Measurements from ENCODE around the gene SLC9A9. TPM values are rescaled to one million over a fixed set of nuclear protein-coding genes. Genes with fewer than 3 reads are reported as not detected.
"Not testable (repeated sequence)": the region's sequence is repeated elsewhere in the genome, so short reads cannot be mapped to it uniquely, and the experiment has no call there.

The SLC9A9 gene
- total RNA-seq, 4 donors from 2014 or later = 2.1 to 40.4 (median 7.2) TPM

DNA sequence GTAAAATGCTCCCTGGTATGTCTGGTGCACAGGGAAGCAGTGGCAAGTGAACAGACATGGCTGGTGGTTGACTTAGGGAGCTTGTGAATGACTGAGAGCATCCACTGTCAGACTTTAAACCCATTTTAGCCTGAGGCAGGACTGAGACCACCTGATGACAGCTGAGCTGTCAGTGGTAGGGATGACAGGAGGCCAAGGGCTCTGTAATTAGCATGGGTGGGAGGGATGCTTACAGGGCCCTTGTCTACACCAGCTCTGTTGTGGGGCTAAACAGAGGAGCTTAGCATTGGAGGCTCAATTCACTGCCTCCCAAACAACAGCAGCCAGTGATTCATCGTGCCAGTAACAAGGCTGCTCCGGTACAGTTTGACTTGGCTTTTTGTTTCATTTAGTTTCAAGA lies 559.3 kb downstream of the SLC9A9 start:
- H3K4me1 ChIP-seq = no peaks in the 10 kb centered on the region
- H3K9me3 ChIP-seq = no peaks in the 10 kb centered on the region
- no peak for TF ChIP-seq POLR2A (IDR thresholded peaks at IDR 0.05)
- H3K36me3 ChIP-seq = no peaks in the 10 kb centered on the region
- H3K27me3 ChIP-seq = no peaks in the 10 kb centered on the region
- H3K4me3 ChIP-seq = no peak overlapping the region
- DNase-seq = no peak
- H3K27ac ChIP-seq = no peak overlapping the region

- TF ChIP-seq POLR2A (IDR thresholded peaks at IDR 0.05) (no peak), CTCF (IDR thresholded peaks at IDR 0.05) (no peak)
- H3K9me3 ChIP-seq = no peaks in the 10 kb centered on the region
- DNase-seq = no peak
- H3K4me3 ChIP-seq = no peak overlapping the region
- H3K27ac ChIP-seq = no peak overlapping the region
- H3K36me3 ChIP-seq = no peaks in the 10 kb centered on the region
- H3K27me3 ChIP-seq = no peaks in the 10 kb centered on the region
- H3K4me1 ChIP-seq = no peaks in the 10 kb centered on the region
Observed at GRCh38 chr3:143287403-143287802, 560.9 kb downstream of the SLC9A9 start.

DNA sequence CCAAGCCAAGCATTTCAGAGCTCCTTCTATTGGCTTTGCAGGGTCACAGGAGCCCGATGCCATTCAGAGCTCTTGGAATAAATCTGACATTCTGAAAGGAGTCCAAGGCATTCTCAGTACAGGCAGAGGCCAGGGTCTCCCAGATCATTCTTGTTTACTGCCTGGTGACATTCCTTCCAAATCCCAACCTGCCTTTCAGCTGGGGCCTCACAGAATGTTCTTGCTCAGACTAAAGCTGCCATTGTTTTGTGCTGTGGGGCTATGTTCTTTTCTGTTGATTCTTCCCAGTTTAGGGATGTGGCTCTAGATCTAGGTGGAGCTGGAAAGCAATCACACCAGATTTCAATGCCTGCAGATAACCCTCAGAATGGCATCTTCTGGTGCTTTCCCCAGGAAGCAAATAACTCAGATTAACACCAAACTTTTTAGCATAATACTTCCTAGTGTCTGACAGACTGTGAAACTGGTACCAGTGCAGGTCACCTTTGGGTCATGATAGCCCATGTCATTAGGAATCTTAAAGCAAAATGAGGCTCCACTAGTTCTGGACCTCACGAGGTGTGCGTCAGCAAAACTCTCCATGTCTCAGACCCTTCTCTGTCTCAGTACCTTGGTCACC lies 561.8 kb downstream of the SLC9A9 start:
- no peaks in the 10 kb centered on the region for H3K27me3 ChIP-seq
- H3K27ac ChIP-seq = no peak overlapping the region
- H3K4me3 ChIP-seq = no peak overlapping the region
- no peaks in the 10 kb centered on the region for H3K36me3 ChIP-seq
- TF ChIP-seq CTCF (IDR thresholded peaks at IDR 0.05) (no peak), POLR2A (IDR thresholded peaks at IDR 0.05) (no peak)
- no peaks in the 10 kb centered on the region for H3K4me1 ChIP-seq
- no peak for DNase-seq
- H3K9me3 ChIP-seq = no peaks in the 10 kb centered on the region

DNA sequence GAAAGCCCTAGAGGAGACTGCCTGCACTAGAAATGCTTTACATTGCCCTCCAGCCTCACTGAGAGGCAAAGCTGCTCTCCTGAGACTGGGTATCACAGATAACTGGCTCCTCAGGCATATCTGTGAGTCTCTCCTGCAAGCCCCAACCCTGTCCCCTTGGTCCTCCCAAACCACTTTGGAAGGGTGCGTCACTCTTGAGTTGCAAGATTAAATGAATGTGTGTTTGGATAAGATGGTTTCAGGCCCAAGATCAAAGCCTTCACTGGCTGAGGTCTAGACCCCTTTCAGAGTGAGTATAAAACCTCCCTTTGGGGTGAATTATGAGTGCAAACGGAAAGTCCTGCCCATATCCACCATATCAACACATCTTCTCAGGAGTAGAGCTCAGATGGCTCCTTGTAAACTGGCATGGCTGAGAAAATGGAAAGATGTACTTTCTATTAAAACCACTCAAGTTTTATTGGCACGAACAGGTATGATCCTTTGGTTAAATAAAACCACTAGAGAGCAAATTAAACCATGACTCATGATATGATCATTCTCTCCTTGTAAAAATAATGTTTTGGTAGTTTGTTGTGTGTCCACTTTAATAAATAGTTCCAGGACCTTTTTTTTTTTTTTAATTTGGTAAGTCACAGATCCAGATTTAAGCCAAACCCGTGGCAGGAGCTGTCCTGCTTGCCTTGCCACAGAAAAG lies 564.7 kb downstream of the SLC9A9 start:
- no peak for TF ChIP-seq POLR2A (IDR thresholded peaks at IDR 0.05)
- TF ChIP-seq CTCF (IDR thresholded peaks at IDR 0.05) = no peak
- Histone ChIP-seq H3K27me3 (no peaks in the 10 kb centered on the region), H3K9me3 (no peaks in the 10 kb centered on the region), H3K27ac (no peak overlapping the region), H3K4me1 (no peaks in the 10 kb centered on the region), H3K4me3 (no peak overlapping the region), H3K36me3 (no peaks in the 10 kb centered on the region)
- DNase-seq = no peak

GRCh38 chr3:143280984-143281383 lies 567.3 kb downstream of the SLC9A9 start:
- no peaks in the 10 kb centered on the region for H3K9me3 ChIP-seq
- H3K4me1 ChIP-seq = no peaks in the 10 kb centered on the region
- TF ChIP-seq CTCF (IDR thresholded peaks at IDR 0.05) (no peak), POLR2A (IDR thresholded peaks at IDR 0.05) (no peak)
- no peaks in the 10 kb centered on the region for H3K36me3 ChIP-seq
- H3K4me3 ChIP-seq = no peak overlapping the region
- no peak overlapping the region for H3K27ac ChIP-seq
- DNase-seq = no peak
- H3K27me3 ChIP-seq = no peaks in the 10 kb centered on the region

GRCh38 chr3:143279567-143279966 lies 568.7 kb downstream of the SLC9A9 start:
- not testable (repeated sequence) for H3K27me3 ChIP-seq, H3K36me3 ChIP-seq, H3K4me3 ChIP-seq, H3K27ac ChIP-seq, H3K9me3 ChIP-seq, H3K4me1 ChIP-seq, DNase-seq
